DND-41 (cell line): ENCODE measurements around the gene ASIC1.

Source experiments
- CTCF ChIP-seq: IDR thresholded peaks from 2 replicates; pipeline ENCODE4 v1.5.1; 2012; ENCODE audit warnings: borderline replicate concordance, low read length, moderate library complexity, mild to moderate bottlenecking; ENCODE audit not compliant: poor library complexity, severe bottlenecking; ENCODE audit errors: extremely low read depth
- EZH2 ChIP-seq: IDR thresholded peaks from 3 replicates; pipeline ENCODE4 v1.6.1; 2012; ENCODE audit warnings: borderline replicate concordance, low read depth, mild to moderate bottlenecking, moderate library complexity, low read length, inconsistent platforms; ENCODE audit not compliant: severe bottlenecking

GRCh38 chr12:50018154-50018553 is 39.2 kb upstream of the ASIC1 start:
- TF ChIP-seq CTCF (no peak), EZH2 (no peak)
